SK-N-SH (cell line): ENCODE measurements around the gene SLC24A4.

Experiments
- REST ChIP-seq: IDR thresholded peaks from 2 replicates; pipeline ENCODE4 v1.6.1; 2012; ENCODE audit warnings: mild to moderate bottlenecking, low read depth, low read length, moderate library complexity
- TF ChIP-seq, protein P1 (sequence below): IDR thresholded peaks from 2 replicates; pipeline ENCODE4 v1.4.0; 2012; ENCODE audit warnings: low read depth, borderline replicate concordance

DNA sequence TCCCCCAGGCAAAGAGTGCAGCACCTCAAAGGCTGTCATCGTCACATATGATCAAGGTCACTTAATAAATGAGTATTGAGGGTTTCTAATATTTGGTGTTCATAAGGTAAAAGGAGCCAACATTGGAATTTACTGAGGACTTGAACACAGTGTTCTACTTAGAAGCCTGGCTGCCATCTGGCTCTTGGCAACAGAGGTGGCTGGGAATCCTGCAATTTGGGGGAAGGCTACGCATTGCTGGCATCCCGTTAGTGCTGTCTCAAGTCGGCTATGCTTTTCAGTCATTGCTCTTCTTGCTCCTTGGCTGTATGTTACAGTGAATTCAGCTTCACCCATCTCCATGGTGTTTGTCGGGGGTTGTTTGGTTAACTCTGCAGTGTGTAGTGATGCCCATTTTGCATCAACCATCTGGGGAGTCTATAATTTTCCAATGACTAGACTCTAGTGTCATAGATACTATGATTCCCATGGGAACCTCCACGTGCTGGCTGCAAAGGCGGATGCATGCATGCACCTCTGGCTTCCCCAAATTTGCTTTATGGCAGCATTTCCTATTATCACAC is 12.9 kb upstream of the SLC24A4 start:
- TF ChIP-seq, protein P1, sequence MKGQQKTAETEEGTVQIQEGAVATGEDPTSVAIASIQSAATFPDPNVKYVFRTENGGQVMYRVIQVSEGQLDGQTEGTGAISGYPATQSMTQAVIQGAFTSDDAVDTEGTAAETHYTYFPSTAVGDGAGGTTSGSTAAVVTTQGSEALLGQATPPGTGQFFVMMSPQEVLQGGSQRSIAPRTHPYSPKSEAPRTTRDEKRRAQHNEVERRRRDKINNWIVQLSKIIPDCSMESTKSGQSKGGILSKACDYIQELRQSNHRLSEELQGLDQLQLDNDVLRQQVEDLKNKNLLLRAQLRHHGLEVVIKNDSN, result no peak
- TF ChIP-seq REST, result no peak
